MCF 10A (cell line): Measurements from ENCODE around the gene PRR5. TPM values are rescaled to one million over a fixed set of nuclear protein-coding genes. Genes with fewer than 3 reads are reported as not detected.
"Not testable (repeated sequence)": the region's sequence is repeated elsewhere in the genome, so short reads cannot be mapped to it uniquely, and the experiment has no call there.

ENCODE experiments used
- BruUV-seq: library from RNA; stranded (reverse); fragments of 400-500 nt; replicated peaks from 2 replicates; lab custom pipeline; 2021; lab: Mats Ljungman, UMichigan
- CTCF ChIA-PET: fragments of 300-600 bp; sonication (Branson Sonifier 250); formaldehyde crosslinking; extraction: SDS; loops from one replicate; lab custom pipeline; 2021; ENCODE audit warnings: antibody characterized with exemption, inconsistent platforms; lab: Yijun Ruan, JAX
- POLR2A ChIA-PET: fragments of 300-600, 350-650 bp; sonication (Branson Sonifier 250); formaldehyde crosslinking; extraction: SDS; loops from one replicate; lab custom pipeline; 2020; ENCODE audit warnings: antibody characterized with exemption, inconsistent platforms; lab: Yijun Ruan, JAX
- DNase-seq: peaks from one replicate; pipeline ENCODE4 v3.0.0-alpha.2; 2018; ENCODE audit not compliant: unreplicated experiment
- H3K27ac Mint-ChIP-seq: one replicate; pipeline ENCODE4 v1.8.0; 2022; ENCODE audit warnings: mild to moderate bottlenecking, low read depth, mixed read lengths; ENCODE audit not compliant: unreplicated experiment
- H3K27me3 Mint-ChIP-seq: one replicate; pipeline ENCODE4 v1.8.0; 2022; ENCODE audit warnings: mixed read lengths; ENCODE audit not compliant: insufficient read depth, unreplicated experiment
- H3K36me3 Mint-ChIP-seq: one replicate; pipeline ENCODE4 v1.8.0; 2022; ENCODE audit warnings: mild to moderate bottlenecking, moderate library complexity, mixed read lengths; ENCODE audit not compliant: insufficient read depth, unreplicated experiment
- H3K4me1 Mint-ChIP-seq: one replicate; pipeline ENCODE4 v1.8.0; 2022; ENCODE audit warnings: mixed read lengths; ENCODE audit not compliant: insufficient read depth, unreplicated experiment
- H3K4me3 Mint-ChIP-seq: one replicate; pipeline ENCODE4 v1.8.0; 2022; ENCODE audit warnings: mild to moderate bottlenecking, moderate library complexity, mixed read lengths; ENCODE audit not compliant: unreplicated experiment
- H3K9me3 Mint-ChIP-seq: one replicate; pipeline ENCODE4 v1.8.0; 2022; ENCODE audit warnings: mixed read lengths; ENCODE audit not compliant: unreplicated experiment
- intact Hi-C: fragments of 100-400 bp; cut with micrococcal nuclease; formaldehyde crosslinking; loops from 2 replicates; pipeline ENCODE4 v1.14.1; 2022
- total RNA-seq: library from RNA; stranded (reverse); gene quantifications from 2 replicates; pipeline ENCODE4 v1.2.3, GENCODE V29; 2022
- TF ChIP-seq, protein P1 (sequence below): fragments of 200-600 bp; IDR thresholded peaks from one replicate; pipeline ENCODE4 v1.8.0; 2022; ENCODE audit warnings: antibody characterized with exemption, mild to moderate bottlenecking; ENCODE audit not compliant: unreplicated experiment

PRR5 gene
- total RNA-seq, 1 experiment from 2014 or later = 11.0 TPM

GRCh38 chr22:44677871-44678555 lies 24.0 kb upstream of the PRR5 start:
- TF ChIP-seq, protein P1, sequence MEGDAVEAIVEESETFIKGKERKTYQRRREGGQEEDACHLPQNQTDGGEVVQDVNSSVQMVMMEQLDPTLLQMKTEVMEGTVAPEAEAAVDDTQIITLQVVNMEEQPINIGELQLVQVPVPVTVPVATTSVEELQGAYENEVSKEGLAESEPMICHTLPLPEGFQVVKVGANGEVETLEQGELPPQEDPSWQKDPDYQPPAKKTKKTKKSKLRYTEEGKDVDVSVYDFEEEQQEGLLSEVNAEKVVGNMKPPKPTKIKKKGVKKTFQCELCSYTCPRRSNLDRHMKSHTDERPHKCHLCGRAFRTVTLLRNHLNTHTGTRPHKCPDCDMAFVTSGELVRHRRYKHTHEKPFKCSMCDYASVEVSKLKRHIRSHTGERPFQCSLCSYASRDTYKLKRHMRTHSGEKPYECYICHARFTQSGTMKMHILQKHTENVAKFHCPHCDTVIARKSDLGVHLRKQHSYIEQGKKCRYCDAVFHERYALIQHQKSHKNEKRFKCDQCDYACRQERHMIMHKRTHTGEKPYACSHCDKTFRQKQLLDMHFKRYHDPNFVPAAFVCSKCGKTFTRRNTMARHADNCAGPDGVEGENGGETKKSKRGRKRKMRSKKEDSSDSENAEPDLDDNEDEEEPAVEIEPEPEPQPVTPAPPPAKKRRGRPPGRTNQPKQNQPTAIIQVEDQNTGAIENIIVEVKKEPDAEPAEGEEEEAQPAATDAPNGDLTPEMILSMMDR = no peak
- no peak for DNase-seq
- POLR2A ChIA-PET = no interaction called here
- no peaks in the 10 kb centered on the region for H3K36me3 Mint-ChIP-seq
- CTCF ChIA-PET = no interaction called here
- BruUV-seq = no TSS peak
- H3K9me3 Mint-ChIP-seq = no peaks in the 10 kb centered on the region
- intact Hi-C loops = no loop called here
- H3K4me1 Mint-ChIP-seq = no peaks in the 10 kb centered on the region
- H3K4me3 Mint-ChIP-seq = no peak overlapping the region
- no peak overlapping the region for H3K27ac Mint-ChIP-seq
- H3K27me3 Mint-ChIP-seq = no peaks in the 10 kb centered on the region

- DNase-seq = no peak
- Mint-ChIP-seq H3K27ac (no peak overlapping the region), H3K4me1 (no peaks in the 10 kb centered on the region), H3K36me3 (no peaks in the 10 kb centered on the region), H3K9me3 (no peaks in the 10 kb centered on the region), H3K27me3 (no peaks in the 10 kb centered on the region), H3K4me3 (no peak overlapping the region)
- BruUV-seq = no TSS peak
- intact Hi-C loops = no loop called here
- CTCF ChIA-PET = no interaction called here
- TF ChIP-seq, protein P1 = no peak
- POLR2A ChIA-PET = no interaction called here
Measured at GRCh38 chr22:44678556-44679305, 23.3 kb upstream of the PRR5 start.

GRCh38 chr22:44679306-44679647 lies 22.7 kb upstream of the PRR5 start:
- intact Hi-C loops, H3K27me3 Mint-ChIP-seq, H3K4me3 Mint-ChIP-seq, H3K27ac Mint-ChIP-seq, POLR2A ChIA-PET, DNase-seq, H3K36me3 Mint-ChIP-seq, H3K9me3 Mint-ChIP-seq, CTCF ChIA-PET, BruUV-seq, H3K4me1 Mint-ChIP-seq: not testable (repeated sequence)

GRCh38 chr22:44680058-44680457 lies 21.9 kb upstream of the PRR5 start:
- intact Hi-C loops = no loop called here
- ChIA-PET CTCF (no interaction called here), POLR2A (no interaction called here)
- TF ChIP-seq, protein P1 = no peak
- no peaks in the 10 kb centered on the region for H3K36me3 Mint-ChIP-seq
- peaks cover 5% of the 10 kb centered on the region for H3K4me1 Mint-ChIP-seq
- H3K27me3 Mint-ChIP-seq = no peaks in the 10 kb centered on the region
- H3K9me3 Mint-ChIP-seq = no peaks in the 10 kb centered on the region
- BruUV-seq = no TSS peak
- no peak overlapping the region for H3K27ac Mint-ChIP-seq
- DNase-seq = no peak
- H3K4me3 Mint-ChIP-seq = no peak overlapping the region
